Measurements from ENCODE around the gene MACF1.
"Not testable (repeated sequence)": the region's sequence is repeated elsewhere in the genome, so short reads cannot be mapped to it uniquely, and the experiment has no call there.

The MACF1 gene

DNA sequence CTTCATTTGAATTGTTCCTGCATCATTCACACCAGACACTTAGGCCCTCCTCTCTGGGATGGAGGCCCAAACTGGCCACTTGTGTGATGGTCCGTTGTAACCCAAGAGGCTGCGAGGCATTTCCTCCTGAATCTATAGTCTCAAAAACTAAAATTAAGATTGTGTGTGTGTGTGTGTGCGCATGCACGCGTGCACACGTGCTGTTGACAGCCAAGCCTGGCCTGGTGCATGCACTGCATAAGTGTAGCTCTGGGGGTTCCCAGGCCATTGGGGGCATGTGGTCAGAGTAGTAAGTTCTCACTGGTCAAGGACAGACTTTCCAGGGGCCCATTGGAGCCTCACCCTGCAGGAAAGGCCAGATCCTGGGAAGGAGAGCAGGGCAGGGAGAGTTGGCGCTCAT lies 313.4 kb downstream of the MACF1 start:
- DNase-seq (ENCODE audit: low read depth) = not testable (repeated sequence)

DNA sequence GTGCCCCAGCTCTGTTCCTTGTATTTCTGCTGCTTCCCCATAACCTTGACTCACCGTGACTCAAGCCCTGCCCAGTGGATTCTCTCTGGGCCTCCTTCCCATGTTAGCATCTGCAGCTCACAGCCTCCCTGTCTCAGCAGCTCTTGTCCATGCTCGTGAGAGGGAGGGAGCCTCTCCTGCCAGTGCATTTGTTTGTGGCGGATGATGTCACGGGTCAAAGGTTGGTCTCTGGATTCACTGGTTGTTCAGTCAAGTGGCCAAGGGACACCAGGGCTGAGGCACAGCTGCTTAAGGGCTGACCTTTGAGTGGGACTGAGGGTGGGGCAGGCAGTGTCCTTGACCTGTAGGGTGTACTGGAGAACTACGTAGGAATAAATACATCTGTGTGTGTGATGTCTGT lies 314.9 kb downstream of the MACF1 start:
- DNase-seq (ENCODE audit: low read depth) = not testable (repeated sequence)

DNA sequence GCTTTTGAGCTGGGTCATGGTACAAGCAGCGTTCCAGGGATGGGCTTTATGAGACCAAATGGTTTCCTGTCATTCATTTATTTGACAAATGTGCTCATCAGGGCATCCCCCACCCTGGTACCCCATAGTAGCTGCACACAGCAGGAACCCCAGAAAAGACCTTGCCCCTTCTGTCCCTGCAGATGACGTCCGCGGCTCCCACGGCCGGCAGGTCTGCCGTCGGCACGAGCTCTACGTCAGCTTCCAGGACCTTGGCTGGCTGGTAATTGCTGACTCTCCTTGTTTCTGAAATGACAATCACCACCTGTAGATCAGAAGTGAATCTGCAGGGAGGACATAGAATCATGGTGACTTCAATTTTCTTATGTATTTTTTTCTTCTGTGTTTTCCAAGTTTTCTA lies 317.7 kb downstream of the MACF1 start:
- not testable (repeated sequence) for DNase-seq (ENCODE audit: low read depth)

GRCh38 chr1:39522661-39523567 lies 318.4 kb downstream of the MACF1 start:
- DNase-seq (ENCODE audit: low read depth) = no peak

DNA sequence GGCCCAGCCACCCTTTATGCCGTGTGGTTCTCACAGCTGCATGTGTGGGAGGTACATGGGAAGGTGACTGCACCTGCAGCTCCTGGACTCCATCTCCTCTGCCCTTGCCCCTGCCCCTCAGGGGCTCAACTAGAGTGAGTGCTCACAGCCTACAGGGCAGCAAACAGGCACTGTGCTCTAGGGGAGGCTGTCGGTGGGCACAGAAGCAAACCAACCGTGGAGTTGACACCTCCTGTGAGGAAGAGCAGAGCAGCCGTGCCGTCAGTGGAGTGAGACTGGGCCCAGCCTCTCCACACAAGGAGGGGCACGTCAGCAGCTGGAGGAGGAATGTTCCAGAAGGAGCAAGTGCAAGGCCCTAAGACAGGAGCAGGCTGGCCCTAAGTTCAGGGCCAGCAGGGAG lies 319.7 kb downstream of the MACF1 start:
- no peak for DNase-seq (ENCODE audit: low read depth)

DNA sequence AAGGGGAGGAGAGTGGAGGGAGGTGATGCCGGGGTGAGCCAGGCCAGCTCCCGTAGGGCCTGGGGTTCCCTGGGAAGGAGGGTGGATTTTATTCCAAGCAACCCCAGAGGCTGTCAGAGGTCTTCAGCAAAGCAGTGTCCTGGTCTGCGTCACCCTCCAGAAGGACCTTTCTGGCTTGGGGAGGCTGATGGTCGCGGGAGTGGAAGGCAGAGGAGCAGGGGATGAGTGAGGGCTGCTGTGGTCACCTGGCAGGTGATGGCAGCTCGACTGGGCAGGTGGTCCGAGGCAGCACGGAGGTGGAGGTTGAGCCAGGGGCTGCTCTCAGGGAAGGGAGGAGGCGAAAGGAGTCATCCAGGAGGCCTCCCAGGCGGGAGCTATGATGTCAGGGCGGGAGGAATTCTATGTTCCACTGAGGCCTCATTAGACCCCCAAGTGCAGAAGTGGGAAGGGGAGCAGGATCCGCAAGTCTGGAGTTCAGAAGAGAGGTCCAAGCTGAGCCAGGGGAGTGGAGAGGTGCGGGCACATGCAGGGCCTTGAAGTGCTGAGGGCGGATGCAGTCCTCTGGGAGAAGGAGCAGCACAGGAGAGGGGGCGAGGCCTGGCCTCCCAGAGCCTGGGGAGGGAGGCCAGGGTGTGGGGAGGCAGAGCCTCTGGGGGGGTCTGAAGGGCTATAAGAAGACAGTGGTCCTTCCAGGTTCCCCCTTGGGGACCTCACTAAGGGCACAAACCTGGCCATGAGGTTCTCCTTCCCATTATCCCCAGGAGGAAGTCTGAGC lies 320.3 kb downstream of the MACF1 start:
- no peak for DNase-seq (ENCODE audit: low read depth)

DNA sequence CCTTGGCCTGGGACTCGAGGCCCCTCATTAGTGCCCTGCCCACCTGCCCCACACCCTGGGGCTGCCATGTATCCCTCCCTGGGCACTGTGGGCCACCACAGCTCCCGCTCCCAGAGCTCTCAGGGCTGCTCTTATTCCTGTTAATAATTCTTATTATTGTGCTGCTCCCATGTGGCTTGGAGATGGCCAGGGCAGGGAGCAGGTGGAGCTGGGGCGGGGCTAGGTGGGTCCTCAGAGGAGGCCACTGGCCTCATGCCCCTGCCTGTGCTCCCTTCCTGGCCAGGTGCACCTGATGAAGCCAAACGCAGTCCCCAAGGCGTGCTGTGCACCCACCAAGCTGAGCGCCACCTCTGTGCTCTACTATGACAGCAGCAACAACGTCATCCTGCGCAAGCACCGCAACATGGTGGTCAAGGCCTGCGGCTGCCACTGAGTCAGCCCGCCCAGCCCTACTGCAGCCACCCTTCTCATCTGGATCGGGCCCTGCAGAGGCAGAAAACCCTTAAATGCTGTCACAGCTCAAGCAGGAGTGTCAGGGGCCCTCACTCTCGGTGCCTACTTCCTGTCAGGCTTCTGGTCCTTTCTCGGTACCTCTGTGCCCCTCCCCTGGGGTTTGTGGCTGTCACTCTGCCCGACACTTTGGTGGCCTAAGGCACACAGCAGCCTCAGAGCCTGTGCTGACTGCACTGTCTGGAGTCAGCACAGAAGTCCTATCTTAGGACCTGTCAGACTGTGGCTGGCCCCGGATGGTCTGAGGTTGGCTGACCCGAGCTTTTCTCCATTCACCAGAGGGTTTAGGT lies 321.1 kb downstream of the MACF1 start:
- no peak for DNase-seq (ENCODE audit: low read depth)

DNA sequence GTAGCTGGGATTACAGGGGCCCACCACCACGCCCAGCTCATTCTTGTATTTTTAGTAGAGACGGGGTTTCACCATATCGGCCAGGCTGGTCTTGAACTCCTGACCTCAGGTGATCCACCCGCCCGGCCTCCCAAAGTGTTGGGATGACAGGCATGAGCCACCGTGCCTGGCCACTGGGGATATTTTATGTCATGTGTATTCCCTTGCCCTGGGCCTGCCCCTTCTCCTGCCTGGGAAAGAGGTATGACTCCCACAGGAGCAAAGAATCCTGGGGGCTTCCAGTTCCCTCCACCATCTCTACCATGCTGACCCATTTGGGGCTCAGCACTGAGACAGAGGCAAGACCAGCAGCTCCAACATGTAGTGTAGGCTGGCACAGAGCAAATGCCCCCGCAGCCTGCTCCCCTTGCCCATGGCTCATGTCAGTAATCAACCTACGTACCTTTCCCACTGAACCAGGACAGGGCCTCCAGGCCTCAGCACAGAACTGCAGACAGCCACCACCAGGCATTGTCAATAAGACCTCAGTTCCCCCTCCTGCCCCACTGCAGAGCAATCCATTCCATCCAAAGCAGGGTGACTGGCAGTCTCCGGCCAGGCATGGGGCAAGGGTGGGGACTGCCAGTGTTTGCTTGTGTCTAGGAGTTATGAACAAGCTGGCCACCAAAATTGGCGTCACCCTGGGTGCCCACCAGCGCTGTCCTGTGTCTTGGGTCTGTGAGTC lies 322.1 kb downstream of the MACF1 start:
- DNase-seq (ENCODE audit: low read depth) = no peak

DNA sequence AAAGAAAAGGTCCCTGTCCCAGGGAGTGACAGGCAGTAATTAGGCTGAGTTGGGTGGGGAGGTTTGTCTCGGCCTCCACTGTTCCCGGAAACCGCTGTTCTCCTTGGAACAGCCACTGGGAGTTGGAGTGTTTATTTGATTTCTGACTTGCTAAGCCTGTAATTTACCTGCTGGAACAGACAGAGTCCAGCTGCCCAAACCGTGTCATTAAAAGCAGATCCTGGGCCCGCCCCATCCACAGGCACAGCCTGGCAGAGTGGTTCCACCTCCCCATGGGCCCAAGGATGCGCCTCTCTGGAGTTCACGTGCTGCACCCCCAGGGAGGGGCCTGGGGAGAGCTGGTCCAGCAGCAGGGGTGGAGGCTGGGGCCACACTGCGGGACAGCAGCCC lies 322.7 kb downstream of the MACF1 start:
- DNase-seq (ENCODE audit: low read depth) = not testable (repeated sequence)

DNA sequence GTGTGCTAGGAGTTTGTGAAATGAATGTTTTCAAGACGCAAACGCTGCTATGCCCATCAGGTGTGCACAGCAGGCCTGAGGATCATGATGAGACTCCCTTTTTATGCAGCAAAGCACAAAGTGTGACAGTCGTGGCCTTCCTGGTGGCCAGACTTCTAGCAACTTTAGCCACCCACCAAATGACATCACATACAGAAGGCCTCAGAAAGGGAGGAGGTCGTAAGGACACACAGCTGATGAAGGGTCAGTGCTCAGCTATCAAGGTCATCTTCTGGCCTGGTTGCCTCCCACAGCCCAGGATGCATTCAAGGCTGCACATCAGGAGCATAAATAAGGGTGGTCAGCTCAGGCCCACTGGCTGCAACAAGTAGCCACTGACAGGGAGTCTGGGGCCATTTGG lies 323.6 kb downstream of the MACF1 start:
- DNase-seq (ENCODE audit: low read depth) = no peak

GRCh38 chr1:39529901-39530535 lies 325.5 kb downstream of the MACF1 start:
- no peak for DNase-seq (ENCODE audit: low read depth)

DNA sequence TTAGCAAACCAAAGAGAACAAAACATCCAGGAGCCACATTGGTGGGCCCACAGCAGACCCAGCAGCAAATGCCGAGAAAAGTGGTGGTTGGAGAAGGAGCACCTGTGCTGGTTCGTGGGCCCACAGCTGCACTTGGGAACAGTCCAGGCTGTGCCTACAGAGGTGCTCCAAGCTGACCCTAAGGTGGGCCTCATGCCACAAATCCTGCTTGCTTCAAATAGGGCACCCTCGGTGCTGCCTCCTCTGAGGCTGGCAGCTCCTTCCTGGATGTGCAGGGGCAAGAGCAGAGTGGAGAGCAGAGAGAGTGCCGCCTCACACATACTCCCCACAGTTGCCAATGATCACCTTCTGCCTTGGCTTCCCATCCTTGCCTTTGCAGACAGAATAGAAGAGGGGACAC lies 327.0 kb downstream of the MACF1 start:
- no peak for DNase-seq (ENCODE audit: low read depth)

DNA sequence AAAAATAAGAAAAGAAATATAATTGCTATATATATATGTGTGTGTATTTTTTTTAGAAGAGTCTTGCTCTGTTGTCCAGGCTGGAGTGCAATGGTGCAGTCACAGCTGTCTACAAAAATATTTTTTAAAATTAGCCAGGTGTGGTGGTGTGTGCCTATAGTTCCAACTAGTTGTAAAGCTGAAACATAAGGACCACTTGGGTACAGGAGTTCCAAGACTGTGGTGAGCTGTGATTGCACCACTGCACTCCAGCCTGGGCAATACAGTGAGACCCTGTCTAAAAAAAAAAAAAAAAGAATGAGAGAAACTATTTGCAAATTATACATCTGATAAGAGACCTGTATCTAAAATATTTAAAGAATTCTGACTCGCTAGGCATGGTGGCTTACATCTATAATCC lies 328.9 kb downstream of the MACF1 start:
- no peak for DNase-seq (ENCODE audit: low read depth)

All from GM04503 (cell line).